ENCODE data around the gene C2orf72. TPM values are rescaled to one million over a fixed set of nuclear protein-coding genes. Genes with fewer than 3 reads are reported as not detected.

Gene C2orf72
- total RNA-seq, 2 experiments from 2014 or later, result 0.34 to 0.50 TPM

DNA sequence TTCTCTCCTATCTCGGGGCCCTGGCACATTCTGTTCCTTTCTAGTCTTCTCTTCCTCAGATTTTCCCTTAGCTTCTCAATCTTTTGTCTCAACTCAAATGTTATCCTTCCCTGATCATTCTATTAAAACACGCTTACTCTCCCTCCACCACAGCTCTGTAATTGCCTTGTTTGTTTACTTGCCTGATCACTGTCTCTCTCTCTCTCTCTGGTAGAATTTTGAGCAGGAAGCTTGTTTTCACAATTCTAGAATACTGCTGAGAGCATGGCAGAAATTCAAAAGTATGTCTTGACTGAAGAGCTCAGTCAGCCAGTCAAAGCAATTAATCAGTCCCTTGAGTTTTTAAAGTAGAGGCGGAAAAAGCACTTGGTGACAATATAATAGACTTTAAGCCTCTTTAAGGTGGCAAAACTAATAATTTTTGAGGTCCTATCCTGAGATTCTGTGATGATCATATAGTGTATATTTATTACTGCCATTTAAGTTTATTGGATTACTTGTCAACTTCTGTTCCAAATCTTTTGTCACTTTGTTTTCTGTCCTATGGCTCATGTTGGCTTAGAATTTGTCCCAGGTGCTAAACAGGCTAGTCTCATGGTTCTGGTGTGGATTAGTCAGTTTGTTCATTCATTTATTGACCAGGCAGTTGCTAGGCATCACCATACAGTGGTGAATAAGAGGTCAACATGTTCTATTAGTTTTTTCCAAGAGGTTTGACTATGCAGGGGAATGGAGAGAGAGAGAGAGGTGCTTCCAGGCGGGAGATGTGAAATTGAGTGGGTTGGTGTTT lies 21.6 kb downstream of the C2orf72 start:
- ChIA-PET POLR2A (no interaction called here), CTCF (no interaction called here)

DNA sequence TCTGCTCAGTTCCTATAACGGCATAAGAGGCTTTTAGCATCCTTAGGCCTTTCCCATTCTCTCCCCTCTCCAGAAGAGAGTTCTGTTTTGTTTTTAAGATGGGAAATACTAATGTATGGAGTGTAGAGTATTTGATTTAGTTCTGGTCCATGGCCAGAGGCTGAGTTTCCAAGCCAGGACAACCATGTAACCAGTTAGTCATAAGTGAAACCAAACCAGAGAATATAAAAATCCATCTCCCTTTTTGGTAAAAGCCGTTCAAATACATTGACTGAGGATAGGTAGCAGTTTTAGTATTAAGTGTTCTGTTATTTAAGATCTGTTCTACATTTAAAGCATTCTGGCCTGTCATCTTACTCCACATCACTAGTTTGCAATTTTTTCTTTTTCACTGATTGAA lies 22.4 kb downstream of the C2orf72 start:
- ChIA-PET POLR2A (no interaction called here), CTCF (no interaction called here)

DNA sequence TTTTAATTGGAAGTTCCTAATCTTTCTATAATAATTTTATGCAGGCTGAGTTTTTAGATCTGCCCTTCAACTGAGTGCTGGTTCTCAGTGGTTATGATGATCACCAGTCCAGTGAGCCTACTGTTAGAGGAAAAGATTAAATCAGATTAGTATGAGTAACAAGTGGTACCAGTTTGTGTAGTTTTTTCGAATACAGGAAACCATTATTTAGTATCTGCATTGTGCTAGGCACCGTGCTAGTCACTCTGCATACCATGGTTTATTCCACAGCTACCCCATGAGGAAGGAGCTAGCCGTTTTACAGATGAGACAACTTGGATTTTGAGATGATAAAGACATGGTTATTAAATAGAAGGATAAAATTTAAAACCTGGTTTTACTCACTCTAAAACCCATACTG lies 25.5 kb downstream of the C2orf72 start:
- ChIA-PET CTCF (interaction anchor here (0.6 kb wide), 1 partner anchor 842 kb away, joined by 3 read pairs; no protein-coding TSS in a partner anchor), POLR2A (no interaction called here)

DNA sequence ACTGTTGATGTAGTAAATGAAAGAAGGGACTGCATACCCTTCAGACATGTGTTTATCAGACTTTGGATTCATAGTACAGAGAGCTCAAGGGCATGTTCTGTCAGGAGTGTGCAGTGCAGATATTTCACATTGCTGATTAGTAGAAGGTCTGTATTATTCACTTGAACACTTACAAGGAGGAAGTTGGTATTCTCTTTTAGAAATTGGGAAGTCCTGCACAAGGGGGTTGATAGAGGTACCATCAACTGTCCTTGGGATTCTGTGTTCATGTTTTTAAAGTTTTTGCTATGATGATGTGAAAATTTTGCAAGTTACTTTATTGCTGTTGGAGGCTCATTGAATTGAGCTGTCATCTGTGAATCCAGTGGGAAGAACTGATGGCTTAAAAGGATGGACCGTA lies 26.0 kb downstream of the C2orf72 start:
- POLR2A ChIA-PET, result no interaction called here
- CTCF ChIA-PET, result interaction anchor here (0.6 kb wide), 1 partner anchor 842 kb away, joined by 3 read pairs; no protein-coding TSS in a partner anchor

DNA sequence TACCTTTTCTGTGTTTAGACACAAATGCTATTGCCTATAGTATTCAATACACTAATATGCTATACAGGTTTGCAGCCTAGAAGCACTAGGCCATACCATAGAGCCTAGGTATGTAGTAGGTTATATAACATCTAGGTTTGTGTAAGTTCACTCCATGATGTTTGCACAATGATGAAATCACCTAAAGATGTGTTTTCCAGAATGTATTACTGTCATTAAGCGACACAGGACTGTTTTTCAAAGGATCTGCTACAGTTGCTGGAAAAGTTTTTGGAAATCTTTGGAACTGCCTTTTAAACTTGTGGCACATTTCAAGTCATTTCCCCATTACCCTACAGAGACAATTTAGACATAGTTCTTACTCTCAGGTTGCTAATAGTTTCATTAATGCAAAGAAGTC lies 28.6 kb downstream of the C2orf72 start:
- ChIA-PET POLR2A (no interaction called here), CTCF (no interaction called here)

DNA sequence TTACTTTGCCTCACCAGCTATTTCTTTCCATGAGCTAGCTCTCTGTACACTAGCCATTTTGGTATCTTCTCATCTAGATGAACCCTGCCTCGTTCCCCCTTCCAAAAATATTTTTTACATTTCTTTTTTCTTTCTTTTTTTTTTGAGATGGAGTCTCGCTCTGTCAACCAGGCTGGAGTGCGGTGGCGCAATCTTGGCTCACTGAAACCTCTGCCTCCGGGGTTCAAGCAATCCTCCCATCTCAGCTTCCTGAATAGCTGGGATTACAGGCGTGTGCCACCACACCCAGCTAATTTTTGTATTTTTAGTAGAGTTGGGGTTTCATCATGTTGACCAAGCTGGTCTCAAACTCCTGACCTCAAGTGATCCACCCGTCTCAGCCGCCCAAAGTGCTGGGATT lies 30.2 kb downstream of the C2orf72 start:
- CTCF ChIA-PET, result interaction anchor here (0.6 kb wide), 1 partner anchor 11 kb away, joined by 3 read pairs; the partner anchor contains the start of gene PSMD1
- POLR2A ChIA-PET, result interaction anchor here (0.6 kb wide), 1 partner anchor 76 kb away, joined by 3 read pairs; no protein-coding TSS in a partner anchor

DNA sequence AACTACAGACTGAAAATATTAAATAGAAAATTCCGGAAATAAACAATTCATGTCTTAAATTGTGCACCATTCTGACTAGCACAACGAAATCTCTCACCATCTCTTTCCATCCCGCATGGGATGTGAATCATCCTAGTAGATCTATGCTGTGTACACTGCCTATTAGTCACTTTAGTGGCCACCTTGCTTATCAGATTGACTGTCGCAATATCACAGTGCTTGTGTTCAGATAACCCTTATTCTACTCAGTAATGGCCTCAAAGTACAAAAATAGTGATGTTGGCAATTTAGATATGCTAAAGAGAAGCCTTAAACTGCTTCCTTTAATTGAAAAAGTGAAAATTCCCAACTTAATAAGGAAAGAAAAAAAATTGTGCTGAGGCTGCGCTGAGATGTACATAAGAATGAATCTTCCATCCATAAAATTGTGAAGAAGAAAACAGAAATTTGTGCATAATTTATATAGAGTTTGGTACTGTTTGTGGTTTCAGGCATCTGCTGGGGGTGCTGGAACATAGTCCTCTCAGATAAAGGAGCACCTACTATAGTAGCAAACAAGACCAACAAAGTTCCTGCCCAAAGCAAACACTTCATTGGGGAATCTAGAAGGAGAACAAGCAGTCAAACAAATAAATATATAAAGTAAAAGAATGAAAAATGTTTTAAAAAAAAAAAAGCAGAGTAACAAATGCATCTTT lies 31.4 kb downstream of the C2orf72 start:
- POLR2A ChIA-PET, result no interaction called here
- CTCF ChIA-PET, result interaction anchor here (0.7 kb wide), 1 partner anchor 72 kb away, joined by 3 read pairs; no protein-coding TSS in a partner anchor

DNA sequence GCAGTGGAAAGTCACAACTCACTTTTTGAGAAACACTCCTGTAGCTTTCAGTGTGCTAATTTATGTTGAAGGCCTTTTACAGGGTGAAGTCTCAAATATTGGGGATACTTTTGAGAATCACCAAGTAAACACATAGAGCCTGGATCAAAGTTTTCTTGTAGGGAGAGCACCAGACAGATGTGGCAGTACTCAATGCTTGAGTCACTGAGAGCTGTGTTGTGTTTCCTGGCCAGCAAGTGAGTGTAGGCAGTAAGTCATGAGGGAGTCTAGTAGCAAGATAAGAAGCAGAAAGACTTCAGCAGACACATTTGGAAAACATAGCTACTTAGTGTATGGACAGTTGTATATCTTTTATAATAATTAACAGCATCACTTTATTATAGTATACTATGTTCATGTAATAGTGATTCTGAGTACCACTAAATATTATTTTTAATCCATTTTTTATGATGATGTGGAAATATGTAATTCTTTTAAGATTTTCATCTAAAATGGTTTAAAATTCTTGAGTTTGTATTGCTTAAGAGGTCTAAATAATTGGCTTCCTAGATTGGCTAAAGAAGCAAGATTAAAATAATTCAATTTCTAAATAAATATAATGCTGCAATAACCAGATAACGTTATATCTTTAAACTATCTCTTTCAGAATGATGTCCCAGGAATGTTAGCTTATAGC lies 32.2 kb downstream of the C2orf72 start:
- POLR2A ChIA-PET, result no interaction called here
- CTCF ChIA-PET, result interaction anchor here (0.6 to 1.2 kb wide), 3 partner anchors 13 to 255 kb away, joined by 3 read pairs; partner anchors contain the start of gene PSMD1

DNA sequence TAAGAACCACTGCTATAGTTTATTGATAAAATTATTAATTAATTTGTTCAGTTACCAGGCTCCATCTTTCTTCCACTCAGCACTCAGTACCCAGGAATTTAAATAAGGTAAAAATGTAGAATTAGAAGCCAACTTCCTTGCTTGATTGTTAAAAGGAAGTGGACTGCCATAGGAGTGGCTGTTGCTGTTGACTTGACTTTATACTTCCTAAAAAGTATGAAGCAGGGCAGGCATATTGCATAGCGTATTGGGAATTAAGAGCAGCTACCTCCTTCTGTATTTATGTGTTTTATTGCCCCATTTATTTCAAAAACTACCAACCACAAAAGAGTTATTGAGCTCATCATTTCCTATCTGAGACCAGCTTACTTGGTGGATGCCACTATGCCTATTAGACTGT lies 47.2 kb downstream of the C2orf72 start:
- POLR2A ChIA-PET, result no interaction called here
- CTCF ChIA-PET, result no interaction called here

DNA sequence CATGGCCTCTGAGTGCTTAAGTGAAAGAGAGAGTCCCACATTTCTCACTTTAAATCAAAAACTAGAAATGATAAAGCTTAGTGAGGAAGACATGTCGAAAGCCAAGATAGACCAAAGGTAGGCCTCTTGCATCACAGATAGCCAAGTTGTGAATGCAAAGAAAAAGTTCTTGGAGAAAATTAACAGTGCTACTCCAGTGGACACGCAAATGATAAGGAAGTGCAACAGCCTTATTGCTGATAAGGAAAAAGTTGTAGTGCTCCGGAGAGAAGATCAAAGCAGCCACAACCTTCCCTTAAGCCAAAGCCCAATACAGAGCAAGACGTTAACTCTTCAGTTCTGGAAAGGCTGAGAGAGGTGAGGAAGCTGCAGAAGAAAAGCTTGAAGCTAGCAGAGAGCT lies 51.4 kb downstream of the C2orf72 start:
- POLR2A ChIA-PET, result no interaction called here
- CTCF ChIA-PET, result no interaction called here

DNA sequence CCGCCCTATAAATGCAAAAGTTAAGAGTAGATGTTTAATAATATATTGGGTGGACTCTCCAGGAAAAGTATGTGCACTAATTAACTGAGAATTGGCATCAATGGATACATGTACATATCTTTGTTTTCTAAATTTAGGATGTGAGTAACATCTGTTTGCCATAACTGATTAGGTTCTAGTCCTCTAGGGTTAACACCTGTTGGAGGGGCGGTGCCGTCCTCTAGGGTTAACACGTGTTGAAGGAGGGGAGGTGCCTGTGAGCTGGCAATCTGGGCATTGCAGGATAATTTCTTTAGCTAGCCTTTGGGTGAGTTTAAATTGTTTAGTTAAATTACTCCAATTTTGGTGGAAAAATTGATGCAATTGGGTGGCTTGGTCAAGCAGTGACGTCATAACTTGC lies 56.6 kb downstream of the C2orf72 start:
- CTCF ChIA-PET, result no interaction called here
- POLR2A ChIA-PET, result no interaction called here

DNA sequence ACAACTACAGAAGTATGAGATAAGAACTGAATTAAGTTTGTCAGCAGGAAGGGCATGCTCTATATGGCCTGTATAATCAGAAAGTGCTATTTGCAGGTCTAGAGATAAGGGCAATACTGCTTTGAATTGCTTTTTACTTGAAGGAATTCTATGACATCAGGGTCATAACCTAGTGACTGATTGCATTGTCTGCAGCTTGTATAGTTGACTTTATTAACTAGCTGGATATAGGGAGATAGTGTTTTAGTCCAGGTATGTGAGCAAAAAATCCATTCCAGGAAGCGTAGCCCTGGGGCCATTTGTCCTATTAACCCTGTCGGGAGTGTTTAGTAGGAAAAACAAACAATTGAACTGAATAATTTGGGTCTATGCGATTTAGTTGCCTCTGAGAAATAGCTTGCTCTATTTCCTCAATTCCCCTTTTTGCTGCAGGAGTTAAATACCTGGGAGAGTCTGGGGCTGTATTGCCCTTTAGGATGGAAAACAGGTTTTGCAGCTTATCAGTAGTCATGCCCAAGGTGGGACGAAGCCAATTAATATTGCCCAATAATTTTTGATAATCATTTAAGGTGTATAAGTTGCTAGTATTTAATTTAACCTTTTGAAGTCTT lies 57.5 kb downstream of the C2orf72 start:
- POLR2A ChIA-PET, result no interaction called here
- CTCF ChIA-PET, result no interaction called here

Other genes with a start within 250 kb of the C2orf72 start
- 10 to 100 TPM; 50.4 to 55.0 TPM for gene ITM2C, start 172.6 kb upstream of the C2orf72 start, total RNA-seq
- gene GPR55, start 112.3 kb upstream of the C2orf72 start, total RNA-seq, result 1 to 10 TPM; 4.4 to 5.6 TPM
- under 1 TPM; 0.21 to 0.44 TPM for gene SPATA3, start 41.4 kb upstream of the C2orf72 start, total RNA-seq
- gene PSMD1, start 19.3 kb downstream of the C2orf72 start, total RNA-seq, result 100 to 1,000 TPM; 159 to 164 TPM
- gene HTR2B, start 87.5 kb downstream of the C2orf72 start, total RNA-seq, result not detected
- gene ARMC9, start 161.1 kb downstream of the C2orf72 start, total RNA-seq, result 1 to 10 TPM; 5.7 to 7.4 TPM

Measured in activated CD8-positive, alpha-beta memory T cell treated with anti-CD3 and anti-CD28 coated beads for 36 hours (primary cell).